HG03039 (cell line): ENCODE results near the gene CD59.
"Not testable (repeated sequence)": the region's sequence is repeated elsewhere in the genome, so short reads cannot be mapped to it uniquely, and the experiment has no call there.

Experiments
- ATAC-seq: cut with Tn5 transposase; IDR thresholded peaks from one replicate; pipeline ENCODE4 v1.9.1; 2021; ENCODE audit warnings: mild to moderate bottlenecking, moderate library complexity; ENCODE audit not compliant: unreplicated experiment

The CD59 gene

DNA sequence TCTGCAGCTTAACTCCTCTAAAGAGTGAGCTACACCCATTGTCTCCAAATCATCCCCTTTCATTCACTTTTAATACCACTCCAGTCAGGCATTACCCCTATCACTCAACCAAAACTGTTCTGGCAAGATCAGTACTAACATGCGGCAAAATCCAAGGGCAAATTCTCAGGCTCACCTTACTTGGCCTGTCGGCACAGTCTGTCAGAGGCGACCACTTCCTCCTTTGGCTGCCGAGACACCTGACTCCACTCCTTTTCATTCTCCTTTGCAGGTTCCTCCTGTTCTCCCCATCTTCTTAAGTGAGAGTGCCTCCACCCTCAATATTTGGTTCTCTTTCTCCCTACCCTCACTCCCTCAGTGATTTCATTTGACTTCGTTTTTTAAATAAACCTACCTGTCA, 39.8 kb downstream of the CD59 start:
- no peak for ATAC-seq

DNA sequence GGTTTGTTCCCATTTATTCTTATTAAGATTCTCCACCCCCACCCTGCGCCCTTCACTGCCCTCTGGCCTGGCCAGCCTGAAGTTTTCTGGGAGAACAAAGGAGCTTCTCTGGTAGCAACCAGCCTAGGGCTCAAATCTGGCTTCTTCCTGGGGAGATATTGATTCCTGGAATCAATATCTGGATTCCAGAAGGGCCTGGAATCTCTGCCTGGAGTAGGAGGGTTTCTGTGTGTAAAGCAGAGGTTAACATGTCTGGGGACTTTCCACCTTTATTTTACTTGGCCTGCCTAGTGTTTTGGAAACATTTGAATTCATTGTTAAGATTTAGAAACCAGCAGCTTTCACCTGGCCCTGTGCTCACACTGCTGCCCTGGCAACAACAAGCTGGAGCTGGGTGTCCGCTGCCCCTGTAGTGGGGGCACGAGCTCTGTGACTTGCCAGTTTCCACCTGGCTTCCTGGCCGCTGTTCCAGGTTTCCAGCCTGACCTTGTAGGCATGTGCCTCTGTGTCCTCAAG, 41.1 kb downstream of the CD59 start:
- ATAC-seq: no peak

- no peak for ATAC-seq
Observed at GRCh38 chr11:33694346-33695050, 41.7 kb downstream of the CD59 start.

- ATAC-seq: no peak
Observed at GRCh38 chr11:33692541-33692940, 43.7 kb downstream of the CD59 start.

- ATAC-seq: no peak
Observed at GRCh38 chr11:33692013-33692504, 44.2 kb downstream of the CD59 start.

DNA sequence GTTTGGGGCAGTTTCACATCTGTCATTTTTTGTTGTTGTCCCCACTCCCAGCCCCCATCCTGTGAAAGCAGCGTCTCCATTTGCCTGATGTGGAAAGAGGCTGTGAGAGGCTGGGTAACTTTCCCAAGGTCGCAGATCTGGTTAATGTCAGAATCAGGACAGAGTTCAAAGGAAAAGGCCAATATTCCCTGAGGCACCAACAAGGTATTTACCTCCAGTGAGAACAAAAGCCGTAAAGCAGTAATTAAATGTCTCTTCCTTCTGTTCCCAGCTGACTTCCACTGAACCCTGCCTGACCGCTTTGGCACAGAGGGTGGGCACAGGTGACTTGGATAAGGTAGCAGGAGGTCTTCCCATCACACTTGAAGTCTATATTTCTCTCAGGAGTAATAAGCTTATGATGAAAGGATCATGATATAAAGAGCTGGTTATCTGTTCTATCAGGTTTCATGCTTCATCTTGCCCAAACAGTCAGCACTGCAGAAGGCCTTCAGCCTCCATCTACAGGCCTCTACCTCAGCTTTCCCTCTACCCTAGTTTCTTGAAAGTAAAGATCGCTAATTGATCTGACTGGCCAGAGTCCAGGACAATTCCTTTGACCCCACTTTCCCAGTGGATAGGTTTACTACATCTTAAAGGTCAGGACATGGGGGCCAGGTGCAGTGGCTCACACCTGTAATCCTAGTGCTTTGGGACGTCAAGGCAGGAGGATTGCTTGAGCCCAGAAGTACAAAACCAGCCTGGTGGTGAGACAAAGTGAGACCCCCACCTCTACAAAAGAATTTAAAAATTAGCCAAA, 45.0 kb downstream of the CD59 start:
- ATAC-seq: no peak

- ATAC-seq: no peak
Observed at GRCh38 chr11:33690290-33691065, 45.7 kb downstream of the CD59 start.

- no peak for ATAC-seq
Observed at GRCh38 chr11:33689501-33689900, 46.7 kb downstream of the CD59 start.

DNA sequence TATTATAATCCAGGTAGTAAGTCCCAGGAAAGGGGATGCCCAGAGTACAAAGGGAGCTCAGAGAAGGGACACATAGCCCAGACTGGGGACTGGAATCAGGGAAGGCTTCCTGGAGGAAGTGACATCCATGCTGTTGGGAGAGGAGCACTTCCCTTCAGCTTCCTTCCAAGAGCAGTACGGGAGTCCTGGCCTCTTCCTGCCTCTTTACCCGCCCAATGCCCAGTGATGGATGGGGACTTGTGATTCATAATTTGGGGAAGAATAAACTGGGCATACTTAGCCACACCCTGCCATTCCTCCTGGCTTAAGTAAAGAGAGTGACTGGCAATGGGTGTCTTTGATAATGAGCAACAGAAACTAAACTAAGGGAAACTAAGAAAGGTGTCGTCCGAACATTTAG, 47.1 kb downstream of the CD59 start:
- ATAC-seq: no peak

GRCh38 chr11:33687733-33688479, 48.3 kb downstream of the CD59 start:
- ATAC-seq: no peak

GRCh38 chr11:33685082-33685481, 51.1 kb downstream of the CD59 start:
- ATAC-seq: no peak

DNA sequence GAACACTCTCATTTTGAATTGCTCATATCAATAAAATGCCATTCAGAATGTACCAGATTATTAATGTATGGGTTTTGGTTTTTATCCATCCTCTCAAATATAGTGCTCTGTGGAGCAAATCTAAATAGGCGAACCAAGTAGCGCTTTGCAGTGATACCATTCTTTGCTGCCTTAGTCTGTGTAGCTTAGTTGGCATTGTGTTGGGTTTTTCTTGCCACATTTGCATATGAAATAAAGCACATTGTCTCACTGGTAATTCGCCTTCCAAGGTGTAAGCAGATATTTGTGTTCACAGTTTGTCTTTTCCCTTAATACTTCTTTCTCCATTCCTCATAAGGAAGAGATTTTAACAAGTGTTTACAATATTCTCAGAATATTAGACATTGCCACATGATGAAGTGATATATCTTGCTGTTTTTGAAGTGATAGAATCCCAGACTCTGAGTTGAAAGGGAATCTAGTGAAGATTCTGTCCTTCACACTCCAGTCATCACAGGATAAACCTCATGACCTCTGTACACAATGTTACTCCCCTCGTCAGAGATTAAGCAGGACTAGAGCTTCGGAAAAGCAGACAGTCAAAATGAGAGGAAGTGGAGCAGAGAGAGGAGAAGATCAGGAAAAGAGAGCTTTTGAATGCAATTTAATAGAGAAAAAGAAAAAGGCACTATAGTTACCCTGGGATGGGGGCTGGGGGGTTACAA, 52.1 kb downstream of the CD59 start:
- no peak for ATAC-seq

- no peak for ATAC-seq
Observed at GRCh38 chr11:33682446-33682845, 53.8 kb downstream of the CD59 start.

DNA sequence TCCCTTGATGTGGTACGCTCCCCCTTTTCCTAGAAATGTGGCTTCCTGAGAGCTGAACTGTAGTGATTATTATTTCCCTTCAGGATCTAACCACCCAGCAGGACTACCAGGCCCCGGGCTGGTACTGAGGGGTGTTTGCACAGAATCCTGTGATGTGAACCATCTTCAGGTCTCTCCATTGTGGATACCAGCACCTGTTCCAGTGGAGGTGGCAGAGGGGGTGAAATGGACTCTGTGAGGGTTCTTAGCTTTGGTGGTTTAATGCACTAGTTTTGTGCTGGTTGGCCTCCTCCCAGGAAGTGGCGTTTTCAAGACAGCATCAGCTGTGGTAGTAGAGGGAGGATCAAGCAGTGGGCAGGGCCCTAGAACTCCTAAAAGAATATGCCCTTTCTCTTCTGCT, 54.2 kb downstream of the CD59 start:
- ATAC-seq: no peak

GRCh38 chr11:33678616-33679015, 57.6 kb downstream of the CD59 start:
- not testable (repeated sequence) for ATAC-seq

DNA sequence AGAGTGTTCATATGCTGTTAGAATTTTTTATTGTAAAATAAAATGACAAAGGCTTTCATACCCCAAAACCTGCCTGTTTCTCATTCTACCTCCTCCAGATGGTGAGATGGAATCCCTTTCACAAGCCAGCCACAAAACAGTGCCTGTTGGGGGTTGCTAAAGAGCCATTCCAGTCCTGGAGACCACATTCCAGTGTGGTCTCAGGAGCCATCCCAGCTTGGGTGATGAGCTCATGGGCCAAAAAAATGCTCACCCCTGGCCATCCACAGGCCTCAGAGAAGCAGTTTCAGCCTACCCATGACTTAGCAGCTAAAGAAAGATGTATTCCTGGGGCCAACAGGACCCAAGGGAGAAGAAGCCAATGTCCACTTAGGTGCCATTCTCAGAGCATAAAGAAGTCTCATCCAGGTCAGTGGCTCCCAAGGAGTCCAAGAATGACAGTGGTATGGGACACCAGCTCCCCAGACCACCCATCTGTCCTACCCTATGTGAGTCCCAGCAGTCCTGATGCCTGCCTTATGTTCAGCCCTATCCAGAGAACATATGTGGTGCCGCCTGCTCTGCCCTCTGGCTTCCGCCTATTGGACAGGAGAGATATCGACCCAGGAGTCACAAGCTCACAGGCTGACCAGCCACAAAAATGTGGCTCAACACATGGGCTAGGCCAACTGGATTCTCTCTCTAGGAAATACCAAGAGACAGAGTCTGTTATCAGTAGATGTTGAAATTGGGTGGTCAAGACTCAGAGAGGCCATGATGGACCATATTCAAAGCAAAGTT, 62.0 kb downstream of the CD59 start:
- ATAC-seq: no peak

DNA sequence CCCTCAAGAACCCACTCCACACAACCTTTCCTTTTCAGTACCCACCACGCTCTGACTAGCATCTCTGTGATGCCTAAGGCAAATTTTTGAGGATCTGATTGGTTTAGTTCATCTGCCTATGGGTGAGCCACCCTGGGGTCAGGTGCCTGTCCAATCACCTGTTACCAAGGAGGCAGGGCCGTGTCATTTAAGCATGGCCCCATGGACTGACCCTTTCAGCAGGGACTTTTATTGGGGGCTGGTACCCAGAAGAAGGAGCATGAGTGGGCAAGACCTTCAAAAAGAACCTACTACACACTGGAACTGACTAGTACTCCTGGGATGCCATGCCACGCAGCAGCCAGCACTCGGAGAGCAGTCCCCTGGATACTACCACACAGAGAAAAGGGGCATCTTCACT, 64.0 kb downstream of the CD59 start:
- no peak for ATAC-seq

DNA sequence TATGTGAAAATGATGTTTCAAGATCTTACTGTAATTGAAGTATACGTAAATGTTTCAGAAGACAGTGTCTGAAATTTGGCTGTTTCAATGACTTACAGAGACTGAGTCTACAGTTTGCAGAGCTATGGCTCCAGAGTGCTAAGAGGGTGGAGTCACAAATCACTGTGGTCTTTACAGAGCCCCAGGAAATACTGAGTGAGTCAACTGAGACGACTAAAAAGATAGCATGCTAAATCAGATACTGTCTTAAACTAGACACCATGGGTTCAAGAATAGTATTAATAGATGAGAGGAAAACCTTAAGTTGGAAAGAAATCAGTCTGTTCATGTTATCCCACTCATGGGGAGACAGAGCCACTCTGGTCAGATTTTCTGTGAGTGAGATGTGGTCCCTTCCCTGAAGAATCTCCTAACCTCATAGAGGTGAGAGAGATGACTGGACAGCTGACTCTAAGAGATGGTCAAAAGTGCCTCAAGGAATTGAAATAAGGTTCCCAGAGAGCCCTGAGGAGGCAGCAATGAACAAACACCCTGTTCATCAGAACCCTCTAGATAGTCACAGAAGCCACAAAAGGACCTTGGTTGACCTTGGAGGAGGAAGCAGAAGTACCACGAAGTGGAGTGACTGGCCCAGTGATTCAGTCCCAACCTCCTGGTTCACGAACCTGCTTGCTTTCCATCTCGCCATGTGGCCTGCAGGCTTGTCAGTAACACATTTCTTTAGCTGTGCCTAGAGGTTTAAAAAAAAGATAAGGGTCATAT, 65.8 kb downstream of the CD59 start:
- ATAC-seq: no peak
